GM21619 (cell line): ENCODE data around the gene CDH13.

ENCODE experiments used
- ATAC-seq: cut with Tn5 transposase; IDR thresholded peaks from one replicate; pipeline ENCODE4 v1.9.1; 2021; ENCODE audit not compliant: unreplicated experiment

CDH13 gene

DNA sequence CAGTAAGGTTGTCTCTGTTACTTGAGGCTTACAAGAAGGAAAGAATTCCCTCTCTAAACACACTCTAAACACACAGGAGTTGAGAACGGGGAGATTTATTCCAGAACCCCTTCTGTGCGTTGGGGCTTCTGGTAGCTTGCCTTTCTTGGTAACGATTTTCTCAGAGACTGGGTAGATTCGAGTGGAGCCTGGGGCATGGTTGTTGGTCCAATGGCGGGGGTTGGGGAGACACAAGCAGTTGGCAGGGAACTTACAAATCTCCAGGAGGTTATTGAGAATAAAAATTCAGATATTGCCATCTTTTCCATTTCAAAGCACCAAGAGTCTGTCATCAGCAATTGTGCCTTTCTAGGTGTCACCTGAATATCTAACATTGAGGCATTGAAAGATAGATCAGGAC is 251.7 kb downstream of the CDH13 start:
- no peak for ATAC-seq

DNA sequence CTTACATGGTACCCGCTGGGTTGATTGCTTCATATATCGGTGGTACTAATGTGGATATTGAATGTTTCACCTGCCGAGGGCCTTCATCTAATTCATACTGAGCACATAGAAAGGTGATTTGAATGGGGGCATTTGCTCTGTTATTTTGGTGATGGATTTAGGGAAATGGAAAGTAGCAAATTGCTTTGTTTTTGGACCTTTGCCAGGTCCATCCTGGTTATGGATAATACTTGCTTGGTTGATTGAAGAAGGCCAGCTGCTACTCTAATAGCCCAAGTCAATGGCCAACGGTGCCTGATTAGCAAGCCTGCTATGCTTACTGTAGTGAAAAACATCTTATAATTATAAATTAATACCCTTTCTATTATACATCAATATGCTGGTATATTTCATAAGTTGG is 253.6 kb downstream of the CDH13 start:
- no peak for ATAC-seq

DNA sequence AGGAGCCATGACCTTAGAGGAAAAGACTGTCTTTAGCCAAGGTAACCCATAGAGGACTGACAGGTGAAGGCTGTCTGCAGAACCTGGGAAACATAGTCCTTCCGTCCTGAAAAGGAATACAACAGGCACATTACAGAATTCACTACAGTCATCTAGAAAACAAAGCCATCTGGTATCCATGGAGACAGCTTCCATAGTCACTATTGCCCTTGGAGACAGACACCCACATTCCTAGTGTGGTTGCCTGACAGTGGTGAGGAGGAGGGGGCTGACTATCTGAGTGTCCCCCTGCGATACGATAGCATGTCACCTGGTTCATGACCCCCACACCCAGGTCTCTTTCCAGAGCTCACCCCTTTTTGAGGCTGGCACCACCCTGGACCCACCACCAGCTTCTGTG is 254.7 kb downstream of the CDH13 start:
- ATAC-seq, result no peak

DNA sequence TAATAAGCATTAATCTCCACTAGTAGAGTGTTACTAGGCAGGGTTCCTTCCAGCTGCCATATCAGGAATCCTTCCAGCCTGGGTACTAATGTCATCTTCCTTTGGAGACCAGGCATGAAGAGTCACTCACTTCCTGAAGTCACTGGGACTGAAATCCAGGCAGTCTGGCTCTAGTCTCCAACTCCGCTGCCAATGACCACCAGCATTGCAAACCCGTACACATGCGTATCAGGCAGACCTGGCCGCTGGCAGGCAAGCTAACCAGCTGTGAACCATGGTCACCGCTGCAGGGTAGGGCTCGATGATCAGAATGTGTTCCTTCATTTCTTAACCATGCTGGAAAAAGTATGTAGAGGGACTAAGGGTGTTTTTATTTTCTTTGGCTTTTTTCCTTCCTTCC is 255.5 kb downstream of the CDH13 start:
- no peak for ATAC-seq

DNA sequence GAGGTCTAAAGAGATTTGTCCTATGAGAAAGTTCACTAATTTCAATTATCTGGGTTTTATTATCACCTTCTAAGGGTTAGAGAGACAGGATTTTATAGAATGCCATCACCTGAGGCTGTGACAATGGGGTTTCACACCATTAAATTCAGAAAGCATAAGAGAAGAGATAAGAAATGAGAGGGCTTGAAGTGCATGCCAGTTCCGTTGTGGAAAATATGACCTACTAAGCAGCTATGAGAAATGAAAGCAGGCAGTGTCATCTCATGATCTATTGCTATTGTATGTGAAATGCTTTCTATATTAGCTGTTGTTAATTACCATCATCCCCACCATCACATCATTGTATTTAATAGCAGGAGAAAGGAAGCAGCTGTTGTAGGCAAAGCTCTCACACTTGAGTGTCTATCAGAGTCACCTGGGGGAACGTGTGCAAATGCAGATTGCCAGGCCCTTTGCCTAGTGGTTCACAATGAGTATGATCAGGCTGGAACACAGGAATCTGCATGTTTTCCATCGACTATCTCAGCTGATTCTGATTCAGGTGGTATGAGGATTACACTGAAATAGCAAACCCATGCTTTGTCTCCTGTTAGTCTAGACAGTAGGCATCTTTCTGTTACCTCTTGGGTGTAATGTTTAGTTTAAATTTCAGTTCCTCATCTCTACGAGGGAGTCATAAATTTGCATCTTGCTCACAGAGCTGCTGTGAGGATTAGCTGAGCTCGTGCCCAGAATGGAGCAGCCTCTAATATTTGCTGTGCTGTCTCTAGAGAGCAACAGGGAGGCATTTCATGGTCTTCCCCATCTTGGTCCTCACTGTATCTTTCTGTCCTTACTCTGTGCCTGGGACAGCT is 256.4 kb downstream of the CDH13 start:
- no peak for ATAC-seq

DNA sequence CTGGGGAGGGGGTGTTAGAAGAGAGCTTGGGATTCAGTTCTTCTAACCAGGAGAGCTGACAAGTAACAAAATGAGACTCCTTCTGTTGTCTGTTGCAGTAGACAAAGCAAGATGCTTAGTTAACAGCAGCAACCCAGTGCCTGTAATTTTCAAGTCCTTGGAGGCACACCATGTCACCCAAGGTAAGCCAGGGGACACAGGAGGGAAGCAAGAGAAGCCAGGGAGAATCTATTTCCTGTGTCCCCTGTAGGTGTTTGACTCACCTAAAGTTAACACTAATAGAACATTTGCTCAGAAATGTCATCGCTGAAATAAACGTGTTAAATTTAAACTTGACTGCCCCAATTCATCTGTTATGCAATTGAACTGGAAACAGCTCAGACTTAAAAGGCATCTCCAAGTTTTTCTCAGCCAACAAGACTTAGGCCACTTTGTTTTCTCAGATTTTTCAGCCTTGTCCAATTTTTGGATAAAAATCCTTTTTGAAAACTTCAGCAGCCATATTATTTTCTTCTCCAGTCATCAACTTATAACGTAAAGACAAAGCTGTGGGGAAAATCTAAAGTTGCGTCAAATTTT is 257.6 kb downstream of the CDH13 start:
- no peak for ATAC-seq

DNA sequence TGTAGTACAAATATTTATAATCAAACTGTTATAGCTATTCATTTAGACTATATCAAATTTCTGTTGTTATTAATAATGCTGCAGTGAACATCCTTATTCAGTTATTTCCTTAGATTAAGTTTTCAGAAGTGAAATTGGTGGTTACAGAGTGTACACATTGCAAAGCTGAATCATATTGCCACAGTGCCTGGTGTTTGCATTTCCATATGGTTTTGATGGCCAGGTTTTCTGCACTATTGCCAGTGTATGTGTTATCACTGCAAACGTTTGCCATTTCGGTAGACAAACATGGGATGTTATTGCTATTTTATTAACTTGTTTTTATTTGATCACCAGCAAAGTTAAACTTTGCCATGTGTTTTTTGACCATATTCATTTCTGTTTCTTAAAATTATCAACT is 259.4 kb downstream of the CDH13 start:
- ATAC-seq, result no peak

DNA sequence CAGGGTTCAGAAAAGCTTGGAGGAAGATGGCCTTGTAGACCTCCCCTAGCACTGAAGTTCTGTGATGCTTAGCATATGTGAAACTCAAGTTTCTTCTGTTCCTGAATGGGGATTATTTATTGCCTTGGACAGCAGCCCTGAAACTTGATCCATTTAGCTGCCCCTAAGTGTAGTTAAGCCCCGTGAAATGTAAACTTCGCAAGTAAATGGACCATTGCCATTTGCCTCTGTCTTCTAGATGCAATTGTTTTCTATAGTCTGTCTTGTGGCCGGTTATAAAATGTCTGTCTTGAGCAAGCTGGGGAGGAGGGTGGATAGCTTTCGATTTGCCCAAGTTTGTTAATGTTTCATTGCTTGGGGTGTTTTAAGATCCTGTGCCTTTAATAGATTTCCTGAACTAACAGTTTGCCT is 261.8 kb downstream of the CDH13 start:
- ATAC-seq, result no peak

DNA sequence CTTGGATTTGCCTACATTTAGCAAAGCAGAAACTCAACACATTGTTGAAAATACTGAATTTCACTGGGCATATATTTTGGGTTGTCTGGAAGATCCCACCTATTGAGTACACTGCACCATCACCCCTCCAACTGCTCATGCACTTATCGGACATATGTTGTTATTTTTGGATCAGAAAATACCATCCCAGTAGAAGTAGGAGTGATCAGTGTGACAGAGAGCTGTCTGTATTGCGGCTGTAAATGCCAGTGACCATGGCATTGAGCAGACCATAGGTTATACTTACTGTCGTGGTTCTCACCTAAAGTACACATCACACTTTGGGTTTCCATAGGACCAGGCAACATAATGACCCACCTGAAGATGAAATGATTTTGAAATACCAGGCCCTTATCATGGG is 264.7 kb downstream of the CDH13 start:
- ATAC-seq, result no peak

DNA sequence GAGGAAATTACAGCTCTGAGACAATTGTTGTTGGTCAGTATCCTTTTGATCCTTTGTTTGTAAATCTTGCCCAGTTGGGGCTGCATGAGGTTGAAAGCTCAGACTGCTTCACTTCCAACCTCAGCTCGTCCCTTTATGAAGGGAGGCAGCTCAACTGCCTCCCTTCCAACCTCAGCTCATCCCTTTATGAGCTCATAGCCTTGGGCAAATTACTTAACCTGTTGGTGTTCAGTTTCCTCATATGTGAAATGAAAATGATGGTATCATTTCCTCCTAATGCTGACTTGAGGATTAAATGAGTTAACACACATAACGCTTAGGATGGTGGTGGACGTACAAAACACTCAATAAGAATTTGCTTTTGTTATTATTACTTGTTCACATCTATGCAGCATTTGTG is 265.1 kb downstream of the CDH13 start:
- ATAC-seq, result no peak

DNA sequence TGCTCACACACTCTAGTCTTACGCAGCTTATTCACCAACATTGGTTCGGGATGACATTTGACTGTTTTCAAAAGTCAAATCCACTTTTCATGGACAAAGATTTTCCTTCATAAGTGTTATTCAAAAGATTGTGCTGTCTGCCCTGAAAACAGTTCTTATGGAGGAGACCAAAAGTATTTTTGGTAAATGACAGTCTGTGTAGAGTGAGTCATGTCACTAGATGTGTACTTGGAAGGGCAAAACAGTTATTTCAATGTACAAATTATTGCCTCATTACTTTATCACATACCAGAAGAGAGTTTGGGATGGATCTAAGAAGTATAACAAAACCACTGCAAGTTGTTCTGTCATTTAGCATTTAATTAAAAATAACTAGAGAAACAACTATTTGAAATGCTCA is 265.6 kb downstream of the CDH13 start:
- ATAC-seq, result no peak

DNA sequence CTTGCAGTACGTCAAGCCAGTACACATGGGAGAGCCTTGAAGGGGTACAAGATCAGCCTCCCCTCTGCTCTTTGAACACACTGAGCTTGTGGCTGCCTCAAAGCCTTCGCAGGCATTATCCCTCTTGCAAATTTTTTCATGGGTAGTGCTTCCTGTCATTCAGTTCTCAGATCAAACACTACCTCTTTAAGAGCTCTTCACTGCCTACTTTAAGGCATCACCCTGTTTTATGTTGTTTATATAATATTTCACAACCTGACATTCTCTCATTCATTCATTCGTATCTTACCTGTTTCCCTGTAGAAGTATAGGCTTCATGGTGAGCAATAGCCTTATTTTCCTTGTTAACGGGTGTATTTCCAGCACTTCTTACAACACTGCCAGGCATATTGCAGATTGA is 269.1 kb downstream of the CDH13 start:
- ATAC-seq, result no peak

DNA sequence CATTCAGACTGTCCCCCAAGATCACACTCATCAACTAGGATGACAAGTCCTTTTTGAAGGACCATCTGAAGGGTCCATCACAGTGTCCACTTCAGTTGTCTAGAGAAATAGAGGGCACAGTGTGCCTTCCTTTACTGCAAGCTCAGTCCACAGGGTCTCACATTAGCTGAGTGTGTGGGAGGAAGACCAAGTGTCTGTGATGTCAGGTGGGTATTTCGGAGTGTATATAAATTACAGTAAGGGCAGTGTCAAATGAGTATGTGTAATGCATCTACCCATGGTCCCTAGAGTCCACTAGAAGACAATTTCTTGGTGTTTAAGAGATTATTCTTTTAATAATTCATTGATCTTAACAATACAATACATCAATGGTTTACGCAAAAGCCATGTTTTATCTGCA is 272.2 kb downstream of the CDH13 start:
- ATAC-seq, result no peak

DNA sequence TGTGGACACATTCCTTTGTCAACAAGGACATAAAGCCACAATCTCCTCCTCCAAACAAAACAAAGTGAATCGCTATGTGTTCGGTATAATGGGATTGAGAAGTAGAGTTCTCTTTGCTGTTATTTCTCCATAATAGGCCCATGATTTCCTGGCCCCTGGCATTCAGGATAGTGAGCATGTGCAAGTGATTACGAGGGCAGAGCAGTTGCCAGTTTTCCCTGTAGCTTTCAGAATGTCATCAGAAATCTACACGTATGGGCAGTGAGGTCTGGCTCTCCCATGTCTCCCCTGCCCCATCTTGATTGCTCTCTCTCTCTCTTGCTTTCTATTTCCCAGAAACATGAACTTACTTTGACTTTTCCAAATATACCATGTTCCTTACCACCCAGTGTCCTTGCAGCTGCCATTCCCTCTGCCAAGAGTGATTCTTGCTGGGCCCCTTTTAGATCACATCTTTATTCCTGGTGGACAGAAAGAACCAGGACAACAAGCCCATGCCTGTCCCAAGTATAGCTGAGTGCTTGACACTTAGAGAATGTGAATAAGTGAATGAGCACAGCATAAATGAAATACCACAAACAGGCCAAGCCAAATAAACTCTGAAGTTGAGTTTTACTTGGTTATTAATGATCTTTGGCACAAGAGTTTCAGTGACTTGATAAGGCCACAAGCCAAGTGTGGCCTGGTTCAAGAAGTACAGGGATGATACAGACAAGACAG is 273.1 kb downstream of the CDH13 start:
- no peak for ATAC-seq

DNA sequence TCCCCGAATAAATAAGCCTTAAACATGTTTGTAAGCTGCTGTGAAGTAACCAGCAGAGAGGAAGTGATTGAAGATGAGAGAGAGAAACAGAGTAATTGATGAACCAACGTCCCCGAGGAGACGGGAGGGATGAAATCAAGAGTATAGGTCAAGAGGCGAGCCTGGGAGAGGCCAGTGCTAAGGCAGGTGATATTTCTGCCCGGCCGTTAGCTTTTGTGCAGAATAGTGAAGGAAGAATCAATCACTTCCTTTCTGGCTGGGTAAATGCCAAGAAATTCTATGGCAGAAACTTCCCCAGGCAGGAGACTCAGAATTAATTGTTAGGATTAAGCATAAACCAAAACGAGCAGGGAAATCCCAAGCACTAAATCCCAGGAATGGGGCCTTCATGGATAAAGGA is 273.8 kb downstream of the CDH13 start:
- no peak for ATAC-seq

DNA sequence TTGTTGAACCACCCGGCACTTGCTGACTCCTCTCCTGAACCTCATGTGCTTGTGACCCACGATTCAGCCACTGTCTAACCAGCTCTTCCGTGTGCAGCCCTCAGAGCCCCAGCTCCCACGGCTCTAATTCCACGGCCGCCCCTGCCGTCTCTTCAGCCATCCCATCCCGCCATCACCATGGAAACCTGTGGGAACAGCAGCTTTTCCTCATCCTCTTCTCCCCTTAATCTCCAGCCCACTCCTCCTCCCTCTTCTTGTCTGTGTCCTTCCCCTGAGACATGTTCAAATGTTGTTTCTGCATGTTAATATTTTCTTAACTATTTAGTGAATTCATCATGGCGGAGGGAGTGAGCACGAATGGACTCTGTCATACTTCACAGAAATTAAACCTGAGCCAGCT is 285.2 kb downstream of the CDH13 start:
- no peak for ATAC-seq

DNA sequence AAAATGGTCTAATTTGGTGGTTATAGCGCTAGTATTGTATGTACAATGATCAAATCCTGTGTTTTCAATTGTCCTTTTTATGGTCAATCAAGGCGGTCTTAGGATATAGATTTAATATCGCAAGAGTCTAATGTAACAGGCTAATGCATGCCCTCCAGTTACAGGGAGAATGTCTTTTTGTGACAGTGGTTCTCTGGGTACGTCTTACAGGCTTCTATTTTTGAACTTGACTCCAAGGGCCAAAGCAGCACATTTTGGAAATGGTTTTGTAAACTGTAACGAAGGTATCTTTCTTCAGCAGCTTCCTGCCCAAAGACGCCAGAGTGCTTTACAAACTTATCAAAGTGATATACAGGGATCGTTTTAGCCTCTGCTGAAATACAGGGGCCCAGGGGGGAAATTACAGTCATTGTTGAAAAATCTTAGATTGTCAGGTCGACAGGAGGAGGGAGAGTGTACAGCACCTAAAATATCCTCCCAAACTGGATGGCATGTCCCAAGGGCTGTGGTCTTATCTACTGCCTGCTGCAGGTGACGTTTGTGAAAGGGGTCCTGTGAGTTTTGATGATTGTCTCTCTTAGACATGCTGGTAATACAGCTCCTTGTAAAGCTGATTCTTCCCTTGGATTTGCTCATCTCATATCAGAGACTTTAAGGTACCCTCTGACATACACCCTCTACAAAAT is 288.5 kb downstream of the CDH13 start:
- ATAC-seq, result no peak

DNA sequence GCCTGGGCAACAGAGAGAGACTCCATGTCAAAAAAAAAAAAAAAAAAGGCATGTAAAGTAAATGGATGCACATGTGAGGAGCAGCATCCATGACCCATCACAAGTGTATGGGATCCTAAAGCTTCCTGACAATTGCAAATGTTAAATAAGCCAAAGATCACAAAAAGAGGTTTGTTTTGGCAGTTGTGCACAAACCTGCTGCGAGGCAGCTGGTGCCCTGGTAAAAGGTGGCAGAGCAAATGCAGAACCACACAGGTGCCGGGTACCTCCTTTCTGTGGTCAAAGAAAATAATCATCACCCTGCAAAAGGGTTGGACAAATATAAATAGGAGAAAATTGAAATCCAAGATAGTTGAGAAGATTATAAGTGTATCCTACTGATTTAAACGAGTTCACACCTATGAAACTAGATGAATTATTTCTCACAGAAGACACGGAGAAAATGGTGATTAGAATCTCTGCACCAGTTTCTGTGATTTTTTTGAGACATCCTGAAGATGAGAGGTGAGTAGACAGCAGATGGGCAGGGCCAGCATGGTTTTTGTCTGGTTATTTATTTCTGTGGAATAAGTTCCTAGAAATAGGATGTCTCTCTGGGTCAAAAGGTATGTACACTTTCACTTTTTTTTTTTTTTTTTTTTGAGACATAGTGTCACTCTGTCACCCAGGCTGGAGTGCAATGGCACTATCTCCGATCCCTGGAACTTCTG is 291.3 kb downstream of the CDH13 start:
- ATAC-seq, result no peak

DNA sequence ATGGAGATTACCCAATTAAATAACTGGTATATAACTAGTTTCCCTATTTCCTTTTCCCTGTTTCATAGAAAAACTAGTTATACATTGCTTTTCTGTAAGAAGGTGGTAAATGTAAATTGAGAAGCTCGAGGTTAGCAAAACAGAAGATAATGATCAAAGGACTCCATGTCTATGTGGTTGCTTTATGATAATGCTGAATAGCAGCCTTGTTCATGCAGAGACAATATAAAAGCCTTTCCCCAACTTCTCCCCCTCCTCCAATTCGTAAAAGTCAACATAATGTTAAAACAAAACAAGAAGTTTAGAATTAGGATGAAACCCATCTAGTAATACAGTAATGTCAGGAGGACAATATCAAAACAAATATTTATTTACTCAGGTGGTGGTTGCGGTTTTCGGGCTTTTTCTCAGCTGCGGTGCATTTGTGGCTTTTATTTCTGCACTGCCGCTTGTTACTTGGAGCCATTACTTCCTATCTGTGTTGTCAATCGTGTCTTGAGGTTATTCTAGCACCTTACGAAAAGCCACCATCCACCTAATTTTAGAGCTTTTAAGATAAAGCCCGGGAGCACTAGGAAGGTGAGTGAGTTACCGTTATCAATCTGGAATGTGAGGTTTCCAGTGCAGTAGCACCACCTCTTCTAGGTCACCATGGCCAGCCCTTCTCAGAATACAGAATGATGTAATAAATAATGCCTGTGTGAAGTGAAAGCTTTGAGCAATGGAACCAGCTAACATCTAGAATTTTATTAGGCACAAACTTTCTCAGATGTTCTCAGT is 297.5 kb downstream of the CDH13 start:
- no peak for ATAC-seq

DNA sequence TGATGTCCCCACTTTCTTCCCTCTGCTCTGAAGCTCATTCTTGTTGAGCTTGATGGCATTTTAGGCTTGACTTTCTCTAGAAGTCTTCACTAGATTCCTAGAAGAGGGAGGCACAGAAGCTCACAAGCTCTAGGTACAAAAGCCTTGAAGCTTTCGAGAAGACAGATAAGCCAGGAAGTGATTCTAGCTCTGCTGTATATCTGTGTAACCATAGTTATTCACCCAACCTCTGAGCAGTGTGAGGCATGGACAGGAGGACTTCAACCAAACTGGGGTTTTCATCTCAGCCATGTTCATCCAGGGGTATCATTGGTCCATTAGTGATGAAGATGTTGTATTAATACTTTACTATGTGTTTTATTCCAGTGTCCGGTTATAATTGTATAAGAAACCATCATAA is 299.7 kb downstream of the CDH13 start:
- no peak for ATAC-seq
